ENCODE measurements around the gene SRRM3.
"Not testable (repeated sequence)": the region's sequence is repeated elsewhere in the genome, so short reads cannot be mapped to it uniquely, and the experiment has no call there.

SRRM3 gene

DNA sequence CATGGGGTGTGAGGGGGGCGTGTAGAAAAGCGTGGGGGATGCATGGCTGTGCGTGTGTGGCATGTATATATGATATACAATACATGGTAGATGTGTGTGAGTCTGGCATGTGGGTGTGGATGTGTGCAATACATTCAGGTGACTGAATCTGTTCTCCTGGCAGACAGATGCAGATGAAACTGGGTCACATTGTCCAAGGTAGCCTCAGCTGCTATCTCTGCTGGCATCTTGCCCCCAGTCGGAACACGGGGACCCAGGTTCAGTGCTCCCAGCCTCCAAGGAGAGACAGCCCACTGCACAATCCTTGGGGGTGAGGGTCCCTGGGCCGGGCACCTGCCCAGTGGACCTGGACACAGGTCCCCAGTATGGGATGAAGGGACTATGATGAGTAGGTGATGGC is 12.4 kb upstream of the SRRM3 start:
- in situ Hi-C loops (cut with HindIII; ENCODE audit: low sequenced_read_pairs), result loop anchor here (10.0 kb wide), 1 partner anchor 86 kb away; no protein-coding TSS in a partner anchor

DNA sequence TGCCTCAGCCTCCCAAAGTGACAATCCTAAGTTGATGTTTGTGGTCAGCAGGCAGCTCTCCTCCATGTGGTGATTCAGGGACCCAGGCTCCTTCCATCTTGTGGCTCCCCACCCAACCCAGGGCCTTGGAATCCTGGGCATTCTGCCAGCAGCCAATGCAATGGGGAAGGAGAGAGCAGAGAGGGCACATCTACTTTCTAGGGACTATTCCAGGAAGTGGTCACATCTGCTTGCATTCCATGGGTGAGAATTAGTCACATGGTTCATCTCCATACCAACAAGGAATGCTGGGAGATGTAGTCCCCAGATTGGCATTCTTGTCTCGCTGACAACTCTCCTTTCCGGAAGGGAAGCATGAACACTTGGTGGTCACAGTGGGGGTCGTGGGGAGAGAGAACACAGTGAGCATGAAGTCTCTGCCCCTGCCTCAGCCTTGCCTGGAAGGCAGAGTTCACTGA is 9.9 kb upstream of the SRRM3 start:
- in situ Hi-C loops (cut with HindIII; ENCODE audit: low sequenced_read_pairs), result loop anchor here (10.0 kb wide), 1 partner anchor 233 kb away; the partner anchor contains the start of gene ZP3

DNA sequence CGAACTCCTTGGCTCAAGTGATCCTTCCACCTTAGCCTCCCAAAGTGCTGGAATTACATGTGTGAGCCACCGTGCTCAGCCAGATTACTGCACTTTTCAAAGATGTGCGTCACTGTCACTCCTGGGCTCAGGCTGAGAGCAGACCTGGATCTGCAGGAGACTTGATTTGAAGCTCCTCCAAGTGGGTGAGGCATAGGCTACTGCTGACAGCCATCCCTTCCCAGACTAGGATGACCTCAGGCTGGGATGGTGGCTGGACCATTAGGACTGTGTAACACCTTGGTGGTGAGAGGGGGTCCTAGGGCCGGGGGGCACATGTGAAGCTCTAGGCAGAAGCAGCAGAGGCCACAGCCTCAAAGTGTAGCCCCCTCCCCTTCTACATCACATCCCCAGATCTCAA is 8.2 kb upstream of the SRRM3 start:
- in situ Hi-C loops (cut with HindIII; ENCODE audit: low sequenced_read_pairs), result loop anchor here (10.0 kb wide), 1 partner anchor 231 kb away; the partner anchor contains the start of gene ZP3

DNA sequence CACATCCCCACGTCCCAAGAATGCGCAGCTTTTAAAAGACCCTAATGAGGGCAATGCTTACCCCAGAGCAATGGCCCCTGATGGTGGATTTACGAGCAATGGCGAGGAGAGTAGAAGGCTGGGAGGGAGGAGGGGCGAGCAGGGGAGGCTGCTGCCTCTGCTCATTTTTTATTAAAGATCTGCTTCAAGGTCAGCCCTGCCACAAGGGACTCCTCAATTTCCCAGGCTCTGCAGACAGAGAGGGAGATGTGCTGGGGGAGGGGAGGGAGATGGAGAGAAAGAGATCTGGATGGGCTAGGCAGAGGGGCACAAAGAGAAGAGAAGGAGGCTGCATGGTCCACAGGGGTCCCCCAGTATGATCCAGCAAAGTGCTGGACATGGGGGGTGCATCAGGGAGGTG is 7.8 kb upstream of the SRRM3 start:
- in situ Hi-C loops (cut with HindIII; ENCODE audit: low sequenced_read_pairs), result loop anchor here (10.0 kb wide), 1 partner anchor 231 kb away; the partner anchor contains the start of gene ZP3

DNA sequence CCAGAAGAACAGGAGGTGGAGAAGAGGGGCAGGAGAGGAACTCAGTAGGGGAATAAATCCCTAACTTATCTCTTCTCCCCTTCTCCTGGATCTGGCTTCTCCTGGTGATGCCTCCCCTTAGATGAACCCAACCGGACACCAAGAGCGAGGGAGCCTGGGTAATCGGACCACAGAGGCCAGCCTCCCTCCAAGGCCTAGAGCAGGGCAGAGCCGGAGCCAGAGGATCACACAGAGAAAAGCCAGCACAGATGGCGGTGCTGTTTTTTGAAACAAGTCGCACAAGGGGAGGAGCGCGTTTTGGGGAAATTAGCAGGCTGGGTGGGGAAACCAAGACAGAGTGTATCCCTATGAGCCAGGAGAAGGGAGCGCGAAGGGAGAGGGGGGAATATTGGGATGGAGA is 4.9 kb upstream of the SRRM3 start:
- in situ Hi-C loops (cut with HindIII; ENCODE audit: low sequenced_read_pairs), result loop anchor here (10.0 kb wide), 1 partner anchor 228 kb away; the partner anchor contains the start of gene ZP3

DNA sequence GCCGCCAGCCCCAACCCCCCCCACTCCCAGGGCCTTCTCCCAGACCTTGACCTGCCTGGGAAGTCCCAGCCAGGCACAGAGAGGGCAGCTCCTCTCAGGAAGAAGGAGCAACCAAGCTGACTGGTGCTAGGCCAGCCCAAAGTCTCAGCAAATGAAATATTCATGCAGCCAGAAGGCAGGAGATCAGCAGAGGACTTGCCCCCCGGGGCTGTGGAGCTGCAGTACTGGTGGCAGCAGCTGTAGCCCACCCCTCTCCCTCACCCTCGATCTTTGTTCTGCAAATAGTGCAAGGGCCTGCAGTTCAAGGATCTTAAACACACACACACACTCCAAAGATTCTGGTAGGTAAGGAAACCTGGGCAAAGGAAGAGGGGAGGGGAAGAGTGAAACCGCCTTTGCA is 3.5 kb upstream of the SRRM3 start:
- in situ Hi-C loops (cut with HindIII; ENCODE audit: low sequenced_read_pairs), result loop anchor here (10.0 kb wide), 1 partner anchor 227 kb away; the partner anchor contains the start of gene ZP3

DNA sequence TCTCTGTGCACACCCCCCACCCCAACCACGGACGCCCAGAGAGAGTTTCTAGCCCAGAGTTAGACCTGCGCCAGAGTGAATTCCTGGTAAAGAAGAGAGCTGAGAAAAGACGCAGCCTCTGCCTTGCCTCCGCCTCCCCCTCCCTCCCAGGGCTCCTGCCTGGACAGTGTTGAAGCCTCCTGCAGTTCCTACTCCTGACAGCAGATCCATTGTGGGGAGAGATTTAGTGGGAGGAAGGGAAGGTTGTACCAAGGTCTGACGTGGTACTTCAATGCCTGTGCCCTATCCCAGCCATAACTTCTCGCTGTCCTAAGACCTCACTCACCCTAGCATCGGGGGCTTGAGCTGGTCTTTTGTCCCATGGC is 952 bp downstream of the SRRM3 start:
- in situ Hi-C loops (cut with HindIII; ENCODE audit: low sequenced_read_pairs), result loop anchor here (10.0 kb wide), 3 partner anchors 112 to 358 kb away; no protein-coding TSS in a partner anchor

DNA sequence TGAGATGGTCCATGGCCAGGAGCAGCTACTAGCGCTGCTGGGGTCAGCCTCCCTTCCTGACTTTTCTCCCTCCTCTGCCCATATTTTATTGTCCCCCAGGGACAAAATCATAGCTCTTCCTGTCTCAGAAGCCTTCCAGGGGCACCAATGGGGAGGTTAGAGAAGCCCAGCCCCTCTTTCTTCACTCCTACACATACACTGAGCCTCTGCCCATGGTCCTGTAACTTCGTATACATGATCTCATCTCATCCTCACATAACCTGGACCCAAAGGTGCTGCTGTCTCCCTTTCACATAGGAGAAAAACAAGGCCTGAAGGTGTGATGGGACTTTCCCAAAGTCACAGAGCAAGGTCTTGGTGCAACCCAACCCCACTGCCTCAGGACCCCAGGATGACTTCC is 2.5 kb downstream of the SRRM3 start:
- in situ Hi-C loops (cut with HindIII; ENCODE audit: low sequenced_read_pairs), result loop anchor here (10.0 kb wide), 3 partner anchors 111 to 359 kb away; no protein-coding TSS in a partner anchor

DNA sequence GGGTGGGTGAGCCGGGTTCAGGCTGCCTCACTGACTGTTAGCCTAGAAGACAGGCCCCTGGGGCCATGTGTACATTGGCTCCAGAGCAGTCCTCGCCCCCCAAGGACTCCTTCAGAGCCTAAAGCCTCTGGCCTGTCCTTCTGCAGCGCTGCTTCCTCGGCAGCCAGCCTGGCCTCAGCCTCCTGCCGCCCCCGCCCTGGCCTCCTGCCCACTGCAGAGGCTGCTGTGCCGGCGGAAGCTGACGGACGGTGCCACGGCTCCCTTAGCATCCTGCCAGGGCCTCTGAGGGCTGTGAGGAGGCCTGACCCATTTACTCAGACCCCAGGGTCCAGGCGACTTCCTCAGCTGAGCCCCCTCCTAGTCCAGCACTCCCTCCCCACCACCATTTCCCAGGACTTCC is 4.9 kb downstream of the SRRM3 start:
- in situ Hi-C loops (cut with HindIII; ENCODE audit: low sequenced_read_pairs), result loop anchor here (5.0 to 10.0 kb wide), 4 partner anchors 36 to 362 kb away; no protein-coding TSS in a partner anchor

DNA sequence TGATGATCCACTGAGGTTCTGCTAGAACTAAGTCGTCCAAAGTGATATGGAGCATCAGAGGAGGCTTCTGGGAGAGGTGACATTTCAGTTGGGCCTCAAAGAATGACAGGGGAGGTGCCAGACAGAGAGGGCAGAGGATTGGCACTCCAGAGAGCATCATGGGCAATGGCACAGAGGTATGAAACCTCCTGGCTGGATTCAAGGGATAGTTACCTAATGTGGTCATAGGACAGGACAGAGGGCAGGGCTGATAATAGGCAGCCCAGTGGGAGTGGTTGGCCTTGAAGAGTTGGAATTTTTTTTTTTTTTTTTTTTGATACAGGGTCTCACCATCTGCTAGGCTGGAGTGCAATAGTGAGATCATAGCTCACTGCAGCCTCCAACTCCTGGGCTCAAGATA is 7.6 kb downstream of the SRRM3 start:
- in situ Hi-C loops (cut with HindIII; ENCODE audit: low sequenced_read_pairs), result loop anchor here (5.0 to 10.0 kb wide), 4 partner anchors 33 to 365 kb away; no protein-coding TSS in a partner anchor

DNA sequence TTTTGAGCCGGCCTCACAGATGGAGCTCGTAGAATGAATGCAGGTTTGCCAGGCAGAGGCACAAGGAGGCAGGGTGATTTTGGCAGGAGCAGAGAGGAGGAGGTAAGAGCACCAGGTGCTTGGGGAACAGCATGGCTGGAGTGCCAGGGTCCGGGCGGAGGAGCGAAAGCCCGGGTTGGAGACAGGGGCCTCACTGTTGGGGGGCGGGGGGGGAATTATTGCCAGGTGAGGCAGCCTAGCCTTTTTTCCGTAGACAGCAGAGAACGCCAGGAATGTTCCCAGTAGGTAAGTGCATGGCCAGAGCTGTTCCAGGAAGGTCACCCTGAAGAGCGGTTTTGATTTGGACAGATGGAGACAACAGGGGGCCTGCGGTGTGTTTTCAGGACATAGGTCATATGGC is 9.5 kb downstream of the SRRM3 start:
- in situ Hi-C loops (cut with HindIII; ENCODE audit: low sequenced_read_pairs), result no loop called here

DNA sequence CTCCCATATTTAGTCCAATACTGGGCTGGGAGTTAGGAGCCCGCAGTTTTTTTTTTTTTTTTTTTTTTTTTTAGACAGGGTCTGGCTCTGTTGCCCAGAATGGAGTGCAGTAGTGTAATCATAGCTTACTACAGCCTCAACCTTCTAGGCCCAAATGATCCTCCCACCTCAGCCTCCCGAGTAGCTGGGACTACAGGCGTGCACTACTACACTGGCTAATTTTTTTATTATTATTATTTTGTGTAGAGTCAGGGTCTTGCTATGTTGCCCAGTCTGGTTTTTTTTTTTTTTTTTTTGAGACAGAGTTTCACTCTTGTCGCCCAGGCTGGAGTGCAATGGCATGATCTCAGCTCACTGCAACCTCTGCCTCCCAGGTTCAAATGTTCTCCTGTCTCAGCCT is 13.7 kb downstream of the SRRM3 start:
- in situ Hi-C loops (cut with HindIII; ENCODE audit: low sequenced_read_pairs), result not testable (repeated sequence)

DNA sequence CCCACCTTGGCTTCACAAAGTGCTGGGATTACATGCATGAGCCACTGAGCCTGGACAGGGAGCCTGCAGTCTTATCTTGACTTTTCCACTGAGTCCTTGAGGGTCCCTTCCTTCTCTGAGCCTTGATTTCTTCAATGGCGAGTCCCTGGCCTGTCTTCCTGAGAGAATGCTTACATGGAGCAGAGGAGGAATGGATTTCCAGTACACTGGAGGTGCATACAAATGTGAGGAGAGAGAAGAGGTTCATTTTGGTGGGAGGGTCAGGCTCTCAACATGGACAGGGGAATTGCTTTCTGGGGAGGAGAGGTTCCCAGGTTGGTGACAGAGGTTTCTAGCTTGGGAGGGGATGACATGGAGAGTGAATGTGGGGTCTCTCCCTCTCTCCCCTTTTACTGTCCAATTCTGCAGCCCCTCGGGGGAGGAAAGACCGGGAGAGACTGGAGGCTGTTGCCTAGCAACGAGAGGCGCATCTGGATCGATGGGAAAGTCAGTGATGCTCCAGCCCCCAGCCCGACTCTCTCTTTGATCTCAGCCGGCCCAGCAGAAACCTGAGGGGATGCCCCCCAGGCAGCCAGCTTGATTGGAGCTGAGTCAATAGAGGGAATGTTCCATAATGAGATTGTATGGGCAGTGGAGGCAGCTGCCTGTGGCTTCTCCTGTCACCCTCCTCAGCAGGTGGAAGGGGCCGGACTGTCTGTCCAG is 14.8 kb downstream of the SRRM3 start:
- in situ Hi-C loops (cut with HindIII; ENCODE audit: low sequenced_read_pairs), result no loop called here

DNA sequence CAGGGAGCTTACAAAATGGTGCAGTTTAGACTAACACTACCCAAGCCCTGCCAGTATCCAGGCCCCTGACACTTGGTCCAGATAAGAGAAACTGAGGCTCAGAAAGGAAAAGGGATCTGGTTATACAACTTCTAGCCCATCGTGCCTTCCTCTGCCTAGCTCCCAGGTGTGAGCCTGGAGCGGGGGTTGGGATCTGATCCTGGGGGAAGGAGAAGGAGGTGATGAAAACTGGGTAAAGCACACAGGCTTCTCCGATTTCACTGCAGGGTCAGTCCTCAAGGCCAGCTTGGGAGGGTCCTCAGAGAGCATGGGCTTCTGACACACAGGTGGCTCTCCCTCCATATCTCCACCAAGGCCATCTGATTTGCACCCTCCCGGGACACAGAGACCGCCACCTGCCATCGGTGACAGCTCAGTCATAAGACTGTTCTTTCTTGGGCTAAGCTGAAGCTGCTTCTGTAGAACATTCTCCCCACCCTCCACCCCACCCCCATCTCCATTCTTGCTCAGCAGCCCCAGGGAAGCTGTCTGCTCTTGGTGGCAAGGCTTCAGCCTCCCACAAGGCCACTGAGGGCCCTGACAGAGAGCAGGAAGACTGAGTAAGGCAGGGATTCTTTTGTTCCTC is 16.4 kb downstream of the SRRM3 start:
- in situ Hi-C loops (cut with HindIII; ENCODE audit: low sequenced_read_pairs), result no loop called here

DNA sequence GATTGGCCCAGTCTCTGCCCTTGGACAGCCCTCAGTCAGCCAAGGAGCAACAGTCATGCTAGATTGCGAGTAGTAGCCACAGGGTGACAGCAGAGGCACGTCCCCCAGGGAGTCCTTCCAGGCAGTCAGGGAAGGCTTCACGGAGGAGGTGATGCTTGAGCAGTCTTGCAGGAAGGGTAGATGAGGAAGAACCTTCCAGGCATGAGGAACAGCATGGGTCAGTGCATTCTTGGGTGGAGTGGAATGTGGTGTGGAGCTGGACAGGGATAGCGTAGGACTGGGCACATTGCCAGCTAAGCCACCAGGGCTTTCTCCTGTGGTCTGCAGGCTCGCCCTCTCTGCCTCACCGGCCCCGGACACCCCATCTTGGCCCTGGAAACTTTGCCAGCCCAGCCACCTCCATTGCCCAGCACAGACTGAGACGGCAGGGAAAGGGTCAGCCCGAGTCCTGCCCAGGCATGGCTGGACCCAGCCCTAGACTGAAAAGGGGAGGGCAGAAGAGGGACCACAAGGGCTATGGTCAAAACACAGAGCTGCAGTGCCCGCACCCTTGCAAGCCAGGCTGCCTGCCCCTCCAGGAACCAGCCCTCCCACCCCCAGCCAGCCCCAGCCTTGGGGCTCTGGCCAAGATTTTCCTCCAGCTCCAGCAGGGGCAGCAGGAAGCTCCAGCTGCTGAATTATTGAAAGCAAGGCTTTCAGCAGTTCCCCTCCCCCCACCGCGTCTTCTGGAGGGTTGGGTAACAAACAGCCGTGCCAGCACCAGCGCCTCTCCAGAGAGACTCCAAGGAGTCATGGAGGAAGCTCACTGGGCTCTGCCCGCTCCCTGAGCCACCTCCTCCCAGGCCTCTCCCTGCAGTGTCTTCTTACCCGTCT is 18.7 kb downstream of the SRRM3 start:
- in situ Hi-C loops (cut with HindIII; ENCODE audit: low sequenced_read_pairs), result no loop called here

DNA sequence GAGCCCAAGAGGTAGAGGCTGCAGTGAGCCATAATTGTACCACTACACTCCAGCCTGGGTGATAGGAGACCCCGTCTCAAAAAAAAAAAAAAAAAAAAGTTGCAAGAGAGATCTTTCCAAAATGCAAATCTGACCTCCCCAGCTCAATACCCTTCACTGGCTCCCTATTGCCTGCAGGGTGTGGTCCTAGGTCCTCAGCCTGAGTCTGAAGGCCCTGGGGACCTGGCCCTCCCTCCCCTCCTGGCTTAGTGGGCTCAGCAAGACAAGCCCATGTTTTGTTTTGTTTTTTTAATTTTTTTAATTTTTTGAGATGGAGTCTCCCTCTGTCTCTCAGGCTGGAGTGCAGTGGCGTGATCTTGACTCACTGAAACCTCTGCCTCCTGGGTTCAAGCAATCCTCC is 20.6 kb downstream of the SRRM3 start:
- in situ Hi-C loops (cut with HindIII; ENCODE audit: low sequenced_read_pairs), result no loop called here

DNA sequence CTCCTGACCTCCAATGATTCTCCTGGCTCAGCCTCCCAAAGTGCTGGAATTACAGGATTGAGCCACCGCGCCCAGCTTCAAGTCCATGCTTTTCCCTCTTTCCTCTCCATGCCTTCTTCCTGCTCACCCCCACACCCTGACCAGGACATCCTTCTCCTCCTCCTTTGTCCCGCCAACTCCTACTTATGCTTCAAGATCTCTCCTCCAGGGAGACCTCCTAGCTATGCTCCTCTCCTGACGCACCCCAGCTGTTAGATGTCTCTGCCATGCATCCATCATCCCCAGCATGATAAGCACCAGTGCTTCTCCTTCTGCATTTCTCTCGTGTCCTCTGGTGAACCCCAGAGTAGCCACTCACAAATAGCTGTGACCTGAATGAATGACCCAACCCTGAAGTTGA is 21.1 kb downstream of the SRRM3 start:
- in situ Hi-C loops (cut with HindIII; ENCODE audit: low sequenced_read_pairs), result no loop called here

DNA sequence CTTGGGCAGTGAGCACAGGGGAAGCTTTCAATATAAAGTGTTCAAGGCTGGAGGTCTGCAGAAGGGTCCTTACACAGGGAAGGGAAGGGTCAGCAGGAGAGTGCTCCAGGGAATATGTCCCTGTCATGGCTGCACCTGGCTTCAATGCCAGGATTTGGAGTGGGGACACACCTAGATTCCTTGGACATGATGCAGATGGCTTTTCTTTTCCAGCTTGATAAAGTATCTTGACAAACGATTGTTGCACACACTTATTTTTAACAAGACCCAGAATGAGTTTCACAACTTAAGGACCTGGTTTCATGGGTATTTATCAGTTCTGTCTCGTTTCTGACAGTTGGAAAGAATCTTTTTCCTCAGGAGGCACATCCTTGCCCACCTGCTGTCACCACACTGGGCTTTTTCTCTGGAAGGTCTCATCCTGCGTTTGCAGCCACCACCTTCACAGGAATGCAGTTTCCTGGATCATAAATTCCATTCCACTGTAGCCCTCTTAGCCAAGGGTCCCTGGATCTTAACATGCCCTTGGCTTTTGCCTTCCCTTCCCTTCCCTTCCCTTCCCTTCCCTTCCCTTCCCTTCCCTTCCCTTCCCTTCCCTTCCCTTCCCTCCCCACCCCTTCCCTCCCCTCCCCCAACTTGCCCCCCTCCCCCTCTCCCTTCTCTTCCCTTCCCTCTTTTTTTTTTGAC is 21.7 kb downstream of the SRRM3 start:
- in situ Hi-C loops (cut with HindIII; ENCODE audit: low sequenced_read_pairs), result no loop called here

DNA sequence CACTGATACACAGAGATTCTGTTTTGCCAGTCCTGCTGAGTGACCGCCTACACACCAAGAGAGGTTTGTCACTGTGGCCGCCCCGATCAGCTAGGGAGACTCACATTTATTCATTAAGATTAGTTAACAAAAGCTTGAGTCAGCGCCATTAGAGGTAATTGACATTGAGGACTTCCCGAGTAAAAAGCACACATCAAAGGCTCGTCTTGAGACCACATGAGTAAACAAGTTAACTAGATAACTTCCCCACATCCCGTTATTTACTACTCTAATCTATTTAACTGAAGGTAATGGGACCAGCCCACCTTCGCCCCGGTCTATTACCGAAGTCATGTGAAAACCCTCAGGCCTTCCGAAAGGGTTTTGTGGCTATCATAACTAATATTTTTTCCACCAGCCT is 23.0 kb downstream of the SRRM3 start:
- in situ Hi-C loops (cut with HindIII; ENCODE audit: low sequenced_read_pairs), result no loop called here

DNA sequence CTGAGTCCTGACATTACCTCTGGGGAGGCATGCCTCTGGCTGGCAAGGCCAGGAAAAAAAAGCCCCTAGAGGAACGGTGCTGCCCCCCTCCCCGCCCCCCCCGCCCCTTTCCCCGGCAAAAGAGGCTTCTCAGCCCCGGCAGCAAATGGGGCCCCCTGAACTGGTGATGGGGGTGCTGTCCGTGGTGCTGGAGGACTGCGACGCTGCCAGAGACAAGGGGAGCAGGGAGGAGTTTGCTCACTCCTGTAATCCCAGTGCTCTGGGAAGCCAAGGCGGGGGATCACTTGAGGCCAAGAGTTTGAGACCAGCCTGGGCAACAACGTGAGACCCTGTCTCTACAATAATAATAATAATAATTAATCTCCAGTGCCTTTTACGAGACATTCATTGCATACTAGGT is 23.7 kb downstream of the SRRM3 start:
- in situ Hi-C loops (cut with HindIII; ENCODE audit: low sequenced_read_pairs), result no loop called here
